ENCODE data around the gene MBLAC1. TPM values are rescaled to one million over a fixed set of nuclear protein-coding genes. Genes with fewer than 3 reads are reported as not detected.

MBLAC1 gene
- total and polyA plus RNA-seq, 9 of the 15 experiments (the other 6 are each of a cell fraction or from before 2014, with no cell fraction given), result 0.03 to 3.1 (median 0.52) TPM

- Histone ChIP-seq H3K9me1 (ENCODE audit: control insufficient read depth, insufficient read depth, low read length) (no peaks in the 10 kb centered on the region), H3K36me3 (ENCODE audit: control insufficient read depth, insufficient read depth, low read length) (no peaks in the 10 kb centered on the region), H3K9me3 (replicated peaks; ENCODE audit: control insufficient read depth, insufficient read depth, low read depth, low read length) (no peaks in the 10 kb centered on the region), H3K4me2 (ENCODE audit: insufficient read depth, low read length) (no peak overlapping the region), H2AFZ (ENCODE audit: low read depth, low read length) (no peak overlapping the region; the same call in 1 of the 2 replicates), H3K27me3 (ENCODE audit: control insufficient read depth in 2 of 2, insufficient read depth in 2 of 2, low read length in 2 of 2) (no peaks in the 10 kb centered on the region), H3K27ac (ENCODE audit: extremely low read depth, low read depth, low read length) (no peak overlapping the region), H3K4me1 (replicated peaks in 1 of 2; ENCODE audit: control insufficient read depth in 2 of 2, insufficient read depth in 2 of 2, low read length in 2 of 2) (peaks cover 39 to 65% of the 10 kb centered on the region in 2 experiments), H3K79me2 (ENCODE audit: control insufficient read depth, insufficient read depth, low read length) (no peaks in the 10 kb centered on the region), H3K4me3 (no peak overlapping the region), H3K9ac (ENCODE audit: insufficient read depth in 1 of 2, low read depth in 2 of 2, low read length in 2 of 2) (0 out of 4 replicates have a peak overlapping the region, but pooled peaks of 1 of the 2 experiments have one; percentile 28), H4K20me1 (replicated peaks; ENCODE audit: control insufficient read depth, insufficient read depth, low read length) (0 out of 2 replicates have a peak, but pooled peaks cover under 1% of the 10 kb centered on the region)
- DNase-seq (ENCODE audit: extremely low read depth in 1 of 4, low spot score in 3 of 4), result peak in 3 of 4 experiments; percentile 13 to 64 (median 56)
- TF ChIP-seq CSDE1 (IDR thresholded peaks at IDR 0.05), result no peak
- TF ChIP-seq PCBP1 (IDR thresholded peaks at IDR 0.05; ENCODE audit: low read depth, low read length, poor library complexity, severe bottlenecking), result peak; percentile 31
- in situ Hi-C loops (cut with MboI) (no loop called here), intact Hi-C loops (cut with micrococcal nuclease) (no loop called here)
- CTCF ChIA-PET (ENCODE audit: low intra/inter-chr PET ratio), result no interaction called here
- 74% methylated on average over 19 of the region's 61 CpGs for WGBS (ENCODE audit: insufficient coverage, low coverage, missing lambda C conversion rate)
- no peak for ATAC-seq
- no peak for FAIRE-seq
- POLR2A ChIA-PET, result no interaction called here
- no TSS peak for BruUV-seq (replicated peaks)
These were observed 44.4 kb downstream of the MBLAC1 start for GRCh38 chr7:100171087-100171681.

- Histone ChIP-seq H2AFZ (ENCODE audit: low read depth, low read length) (no peak overlapping the region), H4K20me1 (replicated peaks; ENCODE audit: control insufficient read depth, insufficient read depth, low read length) (0 out of 2 replicates have a peak, but pooled peaks cover 4% of the 10 kb centered on the region), H3K27me3 (ENCODE audit: control insufficient read depth in 2 of 2, insufficient read depth in 2 of 2, low read length in 2 of 2) (no peaks in the 10 kb centered on the region), H3K4me1 (replicated peaks in 1 of 2; ENCODE audit: control insufficient read depth in 2 of 2, insufficient read depth in 2 of 2, low read length in 2 of 2) (peaks cover 38 to 63% of the 10 kb centered on the region in 2 experiments), H3K4me2 (ENCODE audit: insufficient read depth, low read length) (no peak overlapping the region), H3K9me1 (ENCODE audit: control insufficient read depth, insufficient read depth, low read length) (no peaks in the 10 kb centered on the region), H3K36me3 (ENCODE audit: control insufficient read depth, insufficient read depth, low read length) (no peaks in the 10 kb centered on the region), H3K9ac (ENCODE audit: insufficient read depth in 1 of 2, low read depth in 2 of 2, low read length in 2 of 2) (no peak overlapping the region), H3K27ac (ENCODE audit: extremely low read depth, low read depth, low read length) (no peak overlapping the region), H3K9me3 (replicated peaks; ENCODE audit: control insufficient read depth, insufficient read depth, low read depth, low read length) (no peaks in the 10 kb centered on the region), H3K79me2 (ENCODE audit: control insufficient read depth, insufficient read depth, low read length) (no peaks in the 10 kb centered on the region), H3K4me3 (no peak overlapping the region)
- POLR2A ChIA-PET, result no interaction called here
- FAIRE-seq (no peak), ATAC-seq (no peak), DNase-seq (ENCODE audit: extremely low read depth in 1 of 4, low spot score in 3 of 4) (peak in 1 of 4 experiments; percentile 17)
- intact Hi-C loops (cut with micrococcal nuclease) (no loop called here), in situ Hi-C loops (cut with MboI) (no loop called here)
- 70% methylated on average over 12 of the region's 22 CpGs for WGBS (ENCODE audit: insufficient coverage, low coverage, missing lambda C conversion rate)
- CTCF ChIA-PET (ENCODE audit: low intra/inter-chr PET ratio), result no interaction called here
- BruUV-seq (replicated peaks), result no TSS peak
- no peak for TF ChIP-seq CTBP1 (IDR thresholded peaks at IDR 0.05; ENCODE audit: borderline replicate concordance)
- TF ChIP-seq TARDBP (IDR thresholded peaks at IDR 0.05), result no peak
- no peak for TF ChIP-seq TRIM28 (IDR thresholded peaks at IDR 0.05)
- no peak for TF ChIP-seq THRA (IDR thresholded peaks at IDR 0.05)
- no peak for TF ChIP-seq DPF2 (IDR thresholded peaks at IDR 0.05)
- no peak for TF ChIP-seq DNMT1 (IDR thresholded peaks at IDR 0.05)
- no peak for TF ChIP-seq UBTF (IDR thresholded peaks at IDR 0.05; ENCODE audit: borderline replicate concordance in 1 of 2, low read depth in 2 of 2, low read length in 2 of 2)
- TF ChIP-seq CREB1 (IDR thresholded peaks at IDR 0.05), result no peak
- TF ChIP-seq CREB1 (CRISPR knock-in tag; IDR thresholded peaks at IDR 0.05), result no peak
- no peak for TF ChIP-seq FOXM1 (IDR thresholded peaks at IDR 0.05; ENCODE audit: low read depth)
- no peak for TF ChIP-seq FOXM1 (CRISPR knock-in tag; IDR thresholded peaks at IDR 0.05; ENCODE audit: low read depth)
- TF ChIP-seq ZNF77 (CRISPR knock-in tag; IDR thresholded peaks at IDR 0.05), result no peak
- TF ChIP-seq NCOA6 (IDR thresholded peaks at IDR 0.05), result no peak
These were observed 45.1 kb downstream of the MBLAC1 start for GRCh38 chr7:100171840-100172239.
